Dedifferentiated amniotic fluid mesenchymal stem cell (primary cell): ENCODE measurements around the gene SEMA6B.
"Not testable (repeated sequence)": the region's sequence is repeated elsewhere in the genome, so short reads cannot be mapped to it uniquely, and the experiment has no call there.

Experiments
- DNase-seq: peaks from one replicate; pipeline ENCODE4 v3.0.0-alpha.2; 2016; ENCODE audit errors: extremely low spot score

The SEMA6B gene

GRCh38 chr19:4547303-4548237 is 11.9 kb downstream of the SEMA6B start:
- no peak for DNase-seq

DNA sequence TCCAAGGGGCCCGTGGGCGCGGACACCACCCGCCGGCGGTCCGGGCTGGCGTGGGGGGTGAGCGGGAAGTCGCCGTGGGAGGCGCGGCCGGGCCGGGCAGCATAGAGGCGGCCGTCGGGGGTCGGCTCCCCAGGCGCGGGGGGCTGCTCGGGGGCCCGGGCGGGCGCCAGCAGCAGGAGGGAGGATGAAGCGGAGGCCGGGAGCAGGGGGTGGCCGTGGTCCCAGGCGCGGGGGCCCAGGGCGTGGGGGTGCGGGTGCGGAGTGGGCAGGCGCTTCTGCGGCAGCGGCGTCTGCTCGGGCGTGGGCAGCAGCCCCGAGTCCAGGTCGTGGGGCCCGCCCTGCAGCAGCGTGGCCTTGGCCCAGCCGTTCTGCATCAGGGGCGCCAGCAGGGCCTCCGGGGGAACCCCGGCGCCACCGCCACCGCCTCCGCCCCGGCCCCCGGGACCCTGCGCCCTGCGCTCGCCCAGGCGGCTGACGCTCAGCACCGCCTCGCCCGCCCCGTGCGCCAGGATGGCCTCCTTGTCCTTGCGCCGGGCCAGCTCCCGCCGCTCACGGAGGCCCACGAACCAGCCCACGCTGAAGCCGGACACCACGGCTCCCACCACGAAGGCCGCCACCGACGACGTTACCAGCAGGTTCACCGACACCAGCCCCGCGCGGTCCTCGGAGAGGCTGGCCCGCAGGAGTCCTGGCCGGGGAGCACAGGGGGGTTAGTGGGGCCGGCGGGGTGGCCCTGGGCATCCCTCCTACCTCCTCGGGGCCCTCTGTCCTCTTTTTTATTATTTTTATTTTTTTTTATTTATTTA is 15.4 kb downstream of the SEMA6B start:
- DNase-seq, result no peak

DNA sequence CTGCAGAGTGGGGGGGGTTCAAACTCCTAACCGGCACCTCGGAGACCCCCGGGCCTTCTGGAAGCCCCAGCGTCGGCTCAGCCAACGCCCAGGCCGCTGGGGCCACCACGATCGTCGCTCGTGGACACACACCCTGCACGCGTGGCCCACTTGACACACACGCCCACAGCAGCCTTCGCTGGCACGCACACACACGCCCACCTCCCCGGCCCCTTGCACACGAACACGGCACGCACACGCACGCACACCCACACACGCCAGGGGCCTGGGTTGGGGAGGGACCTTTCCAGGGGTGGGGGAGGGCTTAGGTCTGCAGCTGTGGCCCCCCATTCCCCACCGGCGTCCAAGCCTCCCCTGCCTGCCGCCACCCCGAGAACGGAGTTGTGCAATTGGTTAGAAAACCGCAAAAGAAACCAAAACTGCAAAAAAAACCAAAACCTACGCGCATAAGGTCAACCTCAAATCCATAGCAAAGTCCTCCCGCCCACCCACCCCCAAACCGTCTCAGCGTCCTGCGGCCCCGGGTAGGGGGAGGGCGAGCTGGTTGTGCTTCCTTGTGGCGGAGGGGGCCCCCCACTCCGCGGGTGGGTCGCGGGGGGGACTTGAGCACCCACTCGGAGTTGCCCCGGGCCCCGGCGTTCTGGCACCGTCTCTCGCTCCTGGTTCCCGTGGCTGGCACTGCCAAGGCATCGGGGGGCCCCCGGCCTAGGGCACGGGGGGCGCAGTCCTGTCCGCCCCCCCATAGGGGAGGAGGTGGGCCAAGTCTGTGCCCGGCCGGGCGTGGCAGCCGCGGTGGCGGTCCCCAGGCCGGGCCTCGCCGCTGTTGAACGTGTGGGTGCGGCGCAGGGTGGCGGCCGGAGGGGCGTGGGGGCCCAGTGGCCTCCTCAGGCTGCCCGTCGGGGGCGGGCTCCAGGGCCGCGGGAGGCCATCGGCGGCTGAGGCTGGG is 16.3 kb downstream of the SEMA6B start:
- DNase-seq, result no peak

GRCh38 chr19:4541806-4542145 is 17.7 kb downstream of the SEMA6B start:
- not testable (repeated sequence) for DNase-seq

- DNase-seq, result no peak
Measured at GRCh38 chr19:4541114-4541805, 18.2 kb downstream of the SEMA6B start.

DNA sequence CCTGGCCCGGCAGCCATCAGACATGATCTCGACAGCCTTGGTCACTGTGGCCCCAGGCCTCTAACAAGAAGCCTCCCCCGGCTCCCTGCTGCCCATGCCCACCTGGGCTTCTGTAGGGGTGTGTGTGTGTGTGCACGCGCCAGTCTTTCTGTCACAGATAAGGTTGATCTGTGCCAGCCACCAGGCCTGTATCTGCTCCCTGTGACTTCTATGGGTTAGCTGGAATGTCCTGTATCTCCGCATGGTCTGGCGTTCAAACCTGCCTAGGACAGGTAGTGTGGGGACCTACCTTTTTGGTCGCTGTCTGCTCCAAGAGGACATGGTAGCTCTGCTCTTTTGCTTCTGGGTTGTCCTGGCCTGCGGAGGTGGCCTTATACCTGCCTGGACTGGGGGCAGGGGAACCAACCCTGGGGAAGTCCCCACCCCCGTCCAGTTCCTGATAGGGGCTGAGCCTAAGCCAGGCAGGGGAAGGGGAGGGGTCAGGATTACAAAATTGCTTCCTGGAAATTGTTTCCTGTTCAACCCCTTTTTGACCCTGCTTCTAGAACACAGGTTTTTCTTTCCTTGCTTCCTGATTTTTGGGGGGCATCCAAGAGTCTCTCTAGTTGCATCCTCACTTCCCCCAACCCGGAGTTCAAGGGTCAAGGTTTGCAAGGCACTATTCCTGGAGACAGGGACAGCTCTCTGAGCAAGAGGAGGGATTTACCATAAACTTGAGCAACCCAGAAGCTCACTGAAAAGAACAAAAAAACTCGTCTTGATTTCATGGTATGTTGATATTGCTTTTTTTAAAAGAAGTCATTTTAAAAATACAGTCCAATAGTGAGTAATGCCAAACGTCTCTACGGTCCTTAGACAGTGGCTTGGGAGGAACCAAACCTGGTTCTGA is 19.5 kb downstream of the SEMA6B start, which contains the start of gene LRG1:
Gene LRG1, minus strand, starts transcription at position 344 of the 889 bp plus-strand sequence. Its CDS starts 23 bp downstream, at position 321.
- DNase-seq, result no peak

DNA sequence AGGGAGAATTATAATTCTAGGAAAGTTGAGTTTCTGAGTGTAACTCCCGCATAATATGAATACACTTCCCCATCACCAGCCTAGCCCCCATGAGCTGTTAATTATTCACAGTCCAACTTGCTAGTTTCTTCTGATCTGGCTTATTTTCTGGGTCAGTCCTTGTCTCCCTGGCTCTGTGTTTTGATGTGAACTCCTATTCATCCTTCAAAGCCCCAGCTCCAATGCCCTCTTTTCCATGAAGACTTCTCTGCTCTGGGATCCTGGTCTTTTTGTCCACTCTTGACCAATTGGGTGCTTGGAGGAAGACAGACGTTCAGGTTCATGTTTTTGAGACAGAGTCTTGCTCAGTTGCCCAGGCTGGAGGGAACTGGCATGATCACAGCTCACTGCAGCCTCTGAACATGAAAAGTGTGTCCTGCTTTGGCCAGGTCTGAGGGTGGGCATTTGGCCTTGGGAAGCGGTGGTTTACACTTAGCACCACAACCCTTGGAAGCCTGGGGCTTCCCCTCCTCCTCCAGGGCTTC is 20.3 kb downstream of the SEMA6B start:
- DNase-seq, result no peak

- DNase-seq, result no peak
Measured at GRCh38 chr19:4538601-4538954, 20.9 kb downstream of the SEMA6B start.

DNA sequence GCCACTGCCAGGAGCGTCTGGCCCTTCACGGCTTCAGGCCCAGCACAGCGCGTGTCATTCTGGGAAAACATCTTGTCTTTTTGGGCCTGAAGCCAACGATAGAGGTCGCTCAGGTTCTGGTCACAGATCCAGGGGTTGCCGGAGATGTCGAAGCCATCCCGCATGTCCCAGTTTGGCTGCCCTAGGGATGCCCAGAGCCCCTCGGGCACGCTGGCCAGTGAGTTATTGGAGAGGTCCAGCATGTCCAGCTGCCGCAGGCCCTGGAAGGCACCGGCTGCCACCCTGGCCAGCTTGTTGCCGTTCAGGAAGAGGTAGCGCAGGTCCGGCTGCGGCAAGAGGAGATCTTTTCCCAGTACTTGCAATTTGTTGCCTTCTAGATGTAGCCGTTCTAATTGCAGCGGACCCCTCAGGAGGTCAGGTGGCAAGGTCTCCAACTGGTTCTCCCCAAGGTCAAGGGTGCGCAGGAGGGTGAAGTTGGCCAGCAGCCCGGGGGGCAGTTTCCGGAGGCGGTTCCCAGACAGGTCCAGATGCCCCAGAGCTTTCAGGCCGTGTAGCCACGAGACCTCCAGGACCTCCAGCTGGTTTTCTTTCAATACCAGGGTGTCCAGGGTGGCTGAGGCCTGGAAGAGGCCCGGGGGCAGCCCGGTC is 21.4 kb downstream of the SEMA6B start:
- DNase-seq, result no peak

GRCh38 chr19:4536798-4537197 is 22.7 kb downstream of the SEMA6B start:
- DNase-seq, result no peak

- no peak for DNase-seq
Measured at GRCh38 chr19:4534836-4535658, 24.4 kb downstream of the SEMA6B start, which contains the start of gene PLIN5. Gene PLIN5, minus strand, starts transcription at chr19:4535224. Its CDS starts 1,150 bp downstream, at chr19:4534074.

DNA sequence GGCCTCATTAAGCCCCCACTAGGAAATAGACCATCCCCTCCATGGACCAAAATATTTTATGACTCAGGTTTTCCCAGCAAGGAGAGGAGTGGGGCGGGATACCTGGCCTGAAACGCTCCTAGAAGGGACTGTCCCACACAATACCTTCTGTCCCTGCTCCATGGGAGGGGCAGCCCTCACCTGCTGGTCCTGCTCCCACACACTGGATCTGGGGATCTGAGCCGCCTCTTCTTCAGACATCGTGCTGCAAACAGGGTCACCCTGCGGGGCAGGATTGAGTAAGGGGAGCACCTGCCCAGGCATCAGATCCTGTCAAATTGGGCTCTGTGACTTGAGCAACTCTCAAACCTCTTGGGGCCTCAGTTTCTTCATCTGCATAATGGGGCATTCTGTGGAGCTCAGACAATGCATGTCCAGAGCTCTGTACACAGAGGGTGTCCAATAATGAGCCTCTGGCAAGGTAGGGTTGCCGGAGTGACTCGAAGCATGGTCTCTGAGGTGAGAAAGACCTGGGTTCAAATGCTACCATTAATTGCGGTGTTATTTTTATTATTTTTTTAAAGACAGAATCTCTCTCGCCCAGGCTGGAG is 25.6 kb downstream of the SEMA6B start:
- no peak for DNase-seq

DNA sequence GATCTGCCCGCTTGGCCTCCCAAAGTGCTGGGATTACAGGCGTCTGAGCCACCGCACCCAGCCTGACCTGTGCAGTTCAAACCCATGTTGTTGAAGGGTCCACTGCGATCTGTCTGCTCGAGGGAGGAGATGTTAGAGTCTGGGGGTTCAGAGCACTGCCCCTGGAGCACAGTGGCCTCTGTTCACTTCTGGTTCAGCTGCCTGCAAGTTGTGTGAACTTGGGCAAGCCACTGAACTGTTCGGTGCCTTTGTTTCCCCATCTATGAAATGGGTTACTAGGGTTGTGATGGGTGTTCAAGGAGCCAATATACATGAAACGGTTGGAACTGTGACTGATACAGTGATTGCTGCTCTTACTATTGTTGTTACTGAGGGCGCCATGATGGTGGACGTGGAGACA is 26.1 kb downstream of the SEMA6B start:
- DNase-seq, result no peak

DNA sequence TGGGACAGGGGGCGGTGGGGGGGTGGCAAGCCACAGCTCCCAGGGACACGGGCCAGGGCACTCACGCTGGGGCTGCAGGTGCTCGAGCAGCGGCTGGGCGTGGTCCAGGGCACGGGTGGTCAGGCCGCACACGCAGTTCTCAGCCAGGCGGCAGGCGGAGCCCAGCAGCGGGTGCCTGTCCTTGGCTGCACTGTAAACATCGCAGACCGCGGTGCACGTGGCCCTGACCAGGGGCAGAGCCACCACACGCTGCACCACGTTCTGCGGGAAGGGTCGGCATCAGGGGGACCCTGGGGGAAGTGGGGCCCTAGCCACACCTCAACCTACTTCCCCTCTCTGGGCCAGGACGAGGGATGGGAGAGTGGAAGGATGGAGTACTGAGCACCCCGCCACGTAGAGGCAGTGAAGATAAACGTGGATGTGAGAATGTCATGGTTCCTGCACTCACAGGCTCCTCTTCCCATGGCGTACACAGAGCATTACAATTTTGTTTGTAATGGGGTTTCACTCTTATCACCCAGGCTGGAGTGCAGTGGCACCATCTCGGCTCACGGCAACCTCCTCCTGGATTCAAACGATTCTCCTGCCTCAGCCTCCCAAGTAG is 27.8 kb downstream of the SEMA6B start:
- no peak for DNase-seq

DNA sequence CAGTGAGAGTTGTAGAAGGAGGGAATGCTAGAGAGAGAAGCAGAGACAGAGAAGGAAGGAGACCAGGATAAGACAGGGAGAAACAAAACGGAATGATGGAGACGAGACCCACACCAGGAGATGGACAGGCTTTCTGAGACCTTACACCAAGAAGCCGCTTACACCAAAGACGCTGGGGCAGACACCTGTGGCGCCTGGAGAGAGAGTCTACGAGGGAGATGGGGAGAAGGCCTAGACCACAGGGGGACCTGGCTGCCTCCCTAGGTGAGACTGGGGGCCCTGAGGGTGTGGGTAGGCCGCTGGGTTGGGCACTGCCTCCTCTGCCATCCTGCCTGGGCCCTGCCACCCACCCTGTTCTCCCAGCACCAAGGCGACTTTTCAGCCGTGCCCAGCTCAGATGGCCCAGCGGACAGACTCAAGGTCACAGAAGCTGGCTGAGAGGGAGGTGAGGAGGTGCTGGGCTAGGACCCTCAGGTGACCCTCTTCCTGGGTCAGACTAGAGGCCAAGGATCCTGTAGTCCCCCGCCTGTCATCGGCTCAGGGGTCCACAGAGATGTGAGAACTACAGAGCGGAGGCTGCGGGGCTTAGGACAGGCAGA is 29.5 kb downstream of the SEMA6B start:
- no peak for DNase-seq

DNA sequence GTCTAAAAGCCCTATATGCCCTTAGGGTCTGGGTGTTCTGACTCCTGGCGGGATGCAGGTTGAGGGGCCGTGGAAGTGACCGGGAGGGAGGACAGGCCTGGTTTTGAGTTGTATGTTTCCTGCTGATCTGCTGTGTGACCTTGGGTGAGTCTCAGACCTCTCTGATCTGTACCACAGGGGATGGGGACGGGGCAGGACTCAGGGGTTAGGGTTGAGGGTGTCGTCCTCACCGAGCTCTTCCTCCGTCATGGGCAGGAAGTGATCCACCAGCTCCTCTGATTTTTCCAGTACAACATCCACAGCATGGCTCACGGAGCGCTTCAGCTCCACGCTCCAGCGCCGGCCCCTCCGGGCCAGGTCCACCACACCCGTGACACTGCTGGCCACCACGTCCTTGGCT is 30.6 kb downstream of the SEMA6B start:
- no peak for DNase-seq

DNA sequence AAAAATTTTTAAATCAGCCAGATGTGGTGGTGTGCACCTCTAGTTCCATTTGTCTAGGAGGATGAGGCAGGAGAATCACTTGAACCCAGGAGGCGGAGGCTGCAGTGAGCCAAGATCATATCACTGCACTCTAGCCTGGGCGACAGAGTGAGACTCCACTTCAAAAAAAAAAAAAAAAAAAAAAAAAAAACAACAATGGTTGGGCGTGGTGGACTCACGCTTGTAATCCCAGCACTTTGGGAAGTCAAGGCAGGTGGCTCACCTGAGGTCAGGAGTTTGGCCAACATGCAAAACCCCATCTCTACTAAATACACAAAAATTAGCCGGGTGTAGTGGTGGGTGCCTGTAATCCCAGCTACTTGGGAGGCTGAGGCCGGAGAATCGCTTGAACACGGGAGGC is 32.1 kb downstream of the SEMA6B start:
- DNase-seq, result not testable (repeated sequence)
